ENCODE data around the gene UBE2O.
A peak's percentile ranks its signal among the peaks of the same experiment; 100 is the strongest.

DNA sequence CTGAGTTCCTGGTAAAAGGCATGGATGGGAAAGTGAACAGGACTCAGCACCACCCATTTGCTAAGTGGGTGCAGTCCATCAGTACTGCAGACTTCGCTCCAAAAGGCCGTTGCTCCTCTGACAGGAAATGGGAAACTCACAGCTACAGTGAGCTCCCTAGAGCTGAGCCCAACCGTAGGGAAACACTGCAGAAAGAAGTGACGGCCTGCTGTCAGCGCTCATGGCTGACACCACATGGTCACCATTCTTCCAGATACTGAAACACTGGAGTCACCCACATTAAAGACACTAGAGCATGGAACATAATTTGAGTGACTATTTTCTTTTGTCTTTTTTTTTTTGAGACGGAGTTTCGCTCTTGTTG lies 31.9 kb downstream of the UBE2O start:
- TF ChIP-seq, protein P1, sequence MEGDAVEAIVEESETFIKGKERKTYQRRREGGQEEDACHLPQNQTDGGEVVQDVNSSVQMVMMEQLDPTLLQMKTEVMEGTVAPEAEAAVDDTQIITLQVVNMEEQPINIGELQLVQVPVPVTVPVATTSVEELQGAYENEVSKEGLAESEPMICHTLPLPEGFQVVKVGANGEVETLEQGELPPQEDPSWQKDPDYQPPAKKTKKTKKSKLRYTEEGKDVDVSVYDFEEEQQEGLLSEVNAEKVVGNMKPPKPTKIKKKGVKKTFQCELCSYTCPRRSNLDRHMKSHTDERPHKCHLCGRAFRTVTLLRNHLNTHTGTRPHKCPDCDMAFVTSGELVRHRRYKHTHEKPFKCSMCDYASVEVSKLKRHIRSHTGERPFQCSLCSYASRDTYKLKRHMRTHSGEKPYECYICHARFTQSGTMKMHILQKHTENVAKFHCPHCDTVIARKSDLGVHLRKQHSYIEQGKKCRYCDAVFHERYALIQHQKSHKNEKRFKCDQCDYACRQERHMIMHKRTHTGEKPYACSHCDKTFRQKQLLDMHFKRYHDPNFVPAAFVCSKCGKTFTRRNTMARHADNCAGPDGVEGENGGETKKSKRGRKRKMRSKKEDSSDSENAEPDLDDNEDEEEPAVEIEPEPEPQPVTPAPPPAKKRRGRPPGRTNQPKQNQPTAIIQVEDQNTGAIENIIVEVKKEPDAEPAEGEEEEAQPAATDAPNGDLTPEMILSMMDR (IDR thresholded peaks at IDR 0.05) = no peak
- TF ChIP-seq, protein P2, sequence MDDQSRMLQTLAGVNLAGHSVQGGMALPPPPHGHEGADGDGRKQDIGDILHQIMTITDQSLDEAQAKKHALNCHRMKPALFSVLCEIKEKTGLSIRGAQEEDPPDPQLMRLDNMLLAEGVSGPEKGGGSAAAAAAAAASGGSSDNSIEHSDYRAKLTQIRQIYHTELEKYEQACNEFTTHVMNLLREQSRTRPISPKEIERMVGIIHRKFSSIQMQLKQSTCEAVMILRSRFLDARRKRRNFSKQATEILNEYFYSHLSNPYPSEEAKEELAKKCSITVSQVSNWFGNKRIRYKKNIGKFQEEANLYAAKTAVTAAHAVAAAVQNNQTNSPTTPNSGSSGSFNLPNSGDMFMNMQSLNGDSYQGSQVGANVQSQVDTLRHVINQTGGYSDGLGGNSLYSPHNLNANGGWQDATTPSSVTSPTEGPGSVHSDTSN (IDR thresholded peaks at IDR 0.05) = no peak
- TF ChIP-seq NFIC (IDR thresholded peaks at IDR 0.05; ENCODE audit: borderline replicate concordance) (no peak), MXI1 (IDR thresholded peaks at IDR 0.05; ENCODE audit: low read depth, low read length) (peak; percentile 54; the same call in 1 of the 2 replicates), FOXM1 (IDR thresholded peaks at IDR 0.05; ENCODE audit: low read depth) (no peak), EZH2phosphoT487 (IDR thresholded peaks at IDR 0.05; ENCODE audit: borderline replicate concordance, low read depth) (no peak), YY1 (IDR thresholded peaks at IDR 0.05; ENCODE audit: low read depth) (no peak), POLR2AphosphoS5 (IDR thresholded peaks at IDR 0.05; ENCODE audit: low read depth, low read length) (no peak)

All from SK-N-SH (cell line).